Ovary (tissue), 3 donors: ENCODE data around the gene PTH1R.

Experiments used
- POLR2A ChIP-seq: fragments of 450-650 bp; IDR thresholded peaks from one replicate; pipeline ENCODE4 v1.6.1; 2017; ENCODE audit warnings: antibody characterized with exemption, mild to moderate bottlenecking, moderate library complexity
- TF ChIP-seq, protein P1 (sequence below), 3 donors: fragments of 450-650 bp in 2 of 3; fragments of 200-600 bp in 1 of 3; IDR thresholded peaks; one replicate each; pipeline versions ENCODE4 v1.5.1 to v1.8.0; 2016 to 2022; ENCODE audit warnings: antibody characterized with exemption in 3 of 3, mild to moderate bottlenecking in 1 of 3
- donor health status: DM: no; HTN: no; CAD: no.

DNA sequence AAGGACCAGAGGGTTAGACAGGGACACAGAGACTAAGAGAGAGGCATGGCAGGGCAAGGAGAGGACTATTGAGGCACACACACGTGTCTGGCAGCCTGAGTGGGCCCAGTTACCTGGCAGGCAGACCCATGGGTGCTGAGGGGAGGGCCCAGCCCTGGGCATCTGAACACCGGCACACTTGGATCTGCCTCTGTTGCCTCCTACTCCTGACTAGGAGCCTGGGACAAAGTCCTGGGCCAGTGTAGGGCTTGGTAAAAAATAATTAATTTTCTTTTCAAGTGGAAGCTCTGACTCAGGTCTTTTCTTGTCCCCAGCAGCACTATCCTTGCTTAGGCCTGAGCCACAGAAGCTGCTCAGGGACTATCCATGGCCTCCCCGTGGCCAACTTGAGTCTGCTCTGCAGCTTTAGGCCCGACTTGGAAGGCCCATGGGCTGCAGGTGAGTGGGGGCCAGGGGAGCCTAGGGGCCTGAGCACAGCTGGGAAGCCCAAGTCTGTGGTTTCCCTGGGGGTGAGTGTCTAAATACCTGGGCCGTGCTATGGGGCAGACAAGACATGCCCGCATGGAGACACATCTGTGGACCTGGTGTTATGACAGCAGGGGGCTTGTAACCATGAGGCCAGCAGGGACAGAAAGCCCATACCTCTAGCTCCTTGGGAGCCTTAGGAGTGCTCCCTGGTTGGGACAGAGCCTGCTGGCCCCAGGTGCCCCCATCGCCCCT is at the start of gene PTH1R:
- TF ChIP-seq POLR2A, result no peak
- TF ChIP-seq, protein P1, sequence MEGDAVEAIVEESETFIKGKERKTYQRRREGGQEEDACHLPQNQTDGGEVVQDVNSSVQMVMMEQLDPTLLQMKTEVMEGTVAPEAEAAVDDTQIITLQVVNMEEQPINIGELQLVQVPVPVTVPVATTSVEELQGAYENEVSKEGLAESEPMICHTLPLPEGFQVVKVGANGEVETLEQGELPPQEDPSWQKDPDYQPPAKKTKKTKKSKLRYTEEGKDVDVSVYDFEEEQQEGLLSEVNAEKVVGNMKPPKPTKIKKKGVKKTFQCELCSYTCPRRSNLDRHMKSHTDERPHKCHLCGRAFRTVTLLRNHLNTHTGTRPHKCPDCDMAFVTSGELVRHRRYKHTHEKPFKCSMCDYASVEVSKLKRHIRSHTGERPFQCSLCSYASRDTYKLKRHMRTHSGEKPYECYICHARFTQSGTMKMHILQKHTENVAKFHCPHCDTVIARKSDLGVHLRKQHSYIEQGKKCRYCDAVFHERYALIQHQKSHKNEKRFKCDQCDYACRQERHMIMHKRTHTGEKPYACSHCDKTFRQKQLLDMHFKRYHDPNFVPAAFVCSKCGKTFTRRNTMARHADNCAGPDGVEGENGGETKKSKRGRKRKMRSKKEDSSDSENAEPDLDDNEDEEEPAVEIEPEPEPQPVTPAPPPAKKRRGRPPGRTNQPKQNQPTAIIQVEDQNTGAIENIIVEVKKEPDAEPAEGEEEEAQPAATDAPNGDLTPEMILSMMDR (IDR thresholded peaks at IDR 0.05), result no peak
